Glomerular visceral epithelial cell (primary cell): Measurements from ENCODE around the gene PLD5.
"Not testable (repeated sequence)": the region's sequence is repeated elsewhere in the genome, so short reads cannot be mapped to it uniquely, and the experiment has no call there.

ENCODE experiments used
- DNase-seq: peaks from one replicate; pipeline ENCODE4 v3.0.0-alpha.2; 2016; ENCODE audit errors: extremely low spot score

Gene PLD5

GRCh38 chr1:242426271-242426905 is 98.1 kb downstream of the PLD5 start:
- no peak for DNase-seq

GRCh38 chr1:242425232-242425631 is 99.3 kb downstream of the PLD5 start:
- no peak for DNase-seq

- DNase-seq, result no peak
Observed at GRCh38 chr1:242416657-242417056, 107.8 kb downstream of the PLD5 start.

- DNase-seq, result no peak
Observed at GRCh38 chr1:242412921-242413320, 111.6 kb downstream of the PLD5 start.

GRCh38 chr1:242411901-242412300 is 112.6 kb downstream of the PLD5 start:
- no peak for DNase-seq

GRCh38 chr1:242405947-242406346 is 118.5 kb downstream of the PLD5 start:
- DNase-seq, result no peak

DNA sequence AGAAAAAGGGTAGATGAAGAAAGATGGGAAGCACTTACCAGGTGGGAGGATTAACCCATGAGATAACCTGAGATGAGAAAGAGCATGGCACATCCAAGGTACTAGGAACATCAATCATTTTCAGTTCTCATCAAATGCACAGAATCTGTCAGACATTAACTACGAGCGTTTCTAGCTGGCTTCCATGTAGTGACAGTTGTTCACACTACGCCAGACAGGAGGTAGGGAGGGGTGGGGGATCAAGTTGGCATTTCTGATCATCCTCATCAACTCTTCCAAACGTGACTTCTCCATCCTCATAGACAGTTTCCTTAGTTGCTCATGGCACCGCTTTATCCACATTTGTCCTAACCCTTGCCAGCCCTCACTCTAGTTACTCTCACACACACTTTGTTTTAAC is 120.2 kb downstream of the PLD5 start:
- DNase-seq, result no peak

DNA sequence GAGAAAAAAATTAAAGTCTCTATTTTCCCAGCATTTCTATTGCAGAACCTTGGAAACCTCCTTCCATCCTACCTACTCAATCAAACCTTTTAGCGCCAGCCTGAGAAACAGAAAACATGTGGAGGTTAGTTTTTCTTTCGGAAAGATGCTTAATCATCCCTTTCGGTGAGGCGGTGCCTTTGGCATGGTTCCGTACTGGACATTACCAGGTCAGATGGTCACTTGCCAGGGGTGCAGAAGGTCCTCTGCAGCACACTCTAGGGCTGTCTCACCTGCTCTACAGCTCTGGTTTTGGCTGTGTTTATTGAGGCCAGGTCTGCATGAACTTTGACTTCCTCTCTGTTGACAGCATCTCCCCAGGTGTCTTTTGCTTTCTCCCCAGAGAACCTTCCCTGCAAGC is 121.5 kb downstream of the PLD5 start:
- DNase-seq, result no peak

DNA sequence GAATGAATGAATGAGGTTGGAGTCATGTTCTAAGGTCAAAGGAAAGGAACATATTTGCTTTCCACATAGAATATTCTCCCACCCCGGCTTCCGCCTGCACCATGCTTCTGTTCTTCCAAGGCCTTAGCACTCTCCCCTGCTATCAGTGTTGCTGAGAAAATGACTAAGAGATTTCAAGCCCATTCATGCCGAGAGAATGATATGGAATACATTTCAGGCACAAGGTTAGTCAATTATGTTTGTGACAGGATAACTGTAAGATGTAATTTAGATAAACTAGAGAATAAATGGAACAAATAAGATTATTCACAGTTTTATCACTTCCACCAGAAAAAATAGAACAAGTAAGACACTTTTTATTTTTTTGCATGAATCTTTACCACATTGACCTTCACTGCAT is 122.6 kb downstream of the PLD5 start:
- DNase-seq, result no peak

- DNase-seq, result no peak
Observed at GRCh38 chr1:242398351-242398750, 126.1 kb downstream of the PLD5 start.

- no peak for DNase-seq
Observed at GRCh38 chr1:242391896-242392295, 132.6 kb downstream of the PLD5 start.

GRCh38 chr1:242376121-242376520 is 148.4 kb downstream of the PLD5 start:
- DNase-seq, result not testable (repeated sequence)

DNA sequence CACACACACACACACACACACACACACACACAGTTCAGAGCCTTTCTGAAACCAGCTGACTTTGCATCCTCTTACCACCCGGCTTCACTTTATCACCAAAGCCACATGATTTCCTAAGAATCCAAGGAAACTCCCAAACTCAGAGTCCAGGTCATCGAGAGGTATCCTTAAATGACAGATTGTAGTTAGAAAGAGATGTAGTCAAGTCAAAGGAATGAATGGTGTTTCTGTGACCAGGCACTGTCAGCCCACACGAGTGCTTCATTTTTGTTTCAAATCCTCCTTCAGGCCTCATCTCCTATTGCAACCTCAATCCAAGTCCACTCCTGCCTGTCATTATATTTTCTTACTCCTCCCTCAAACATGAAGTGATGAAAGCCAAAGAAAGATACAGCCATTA is 174.1 kb downstream of the PLD5 start:
- DNase-seq, result not testable (repeated sequence)

- DNase-seq, result no peak
Observed at GRCh38 chr1:242349636-242350035, 174.9 kb downstream of the PLD5 start.

GRCh38 chr1:242330865-242331264 is 193.6 kb downstream of the PLD5 start:
- not testable (repeated sequence) for DNase-seq

DNA sequence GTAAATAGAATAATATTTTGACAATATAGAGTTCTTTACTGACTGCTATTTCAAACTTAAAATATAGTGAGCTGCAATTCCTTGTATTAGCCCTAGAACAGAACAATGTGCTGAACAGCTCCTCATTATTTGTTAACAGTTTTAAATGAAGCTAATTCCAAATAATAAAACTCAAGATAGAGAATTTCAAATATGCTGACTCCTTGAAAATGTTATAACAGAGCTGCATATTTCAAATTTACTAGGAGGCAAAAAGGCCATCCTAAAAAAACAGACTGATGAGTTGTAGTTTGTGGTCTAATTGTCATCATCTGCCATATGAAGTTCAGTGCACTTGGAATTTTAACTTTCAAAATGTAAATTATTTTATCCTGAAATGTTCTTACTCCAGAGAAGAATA is 197.1 kb downstream of the PLD5 start:
- not testable (repeated sequence) for DNase-seq

GRCh38 chr1:242321981-242322380 is 202.5 kb downstream of the PLD5 start:
- not testable (repeated sequence) for DNase-seq

DNA sequence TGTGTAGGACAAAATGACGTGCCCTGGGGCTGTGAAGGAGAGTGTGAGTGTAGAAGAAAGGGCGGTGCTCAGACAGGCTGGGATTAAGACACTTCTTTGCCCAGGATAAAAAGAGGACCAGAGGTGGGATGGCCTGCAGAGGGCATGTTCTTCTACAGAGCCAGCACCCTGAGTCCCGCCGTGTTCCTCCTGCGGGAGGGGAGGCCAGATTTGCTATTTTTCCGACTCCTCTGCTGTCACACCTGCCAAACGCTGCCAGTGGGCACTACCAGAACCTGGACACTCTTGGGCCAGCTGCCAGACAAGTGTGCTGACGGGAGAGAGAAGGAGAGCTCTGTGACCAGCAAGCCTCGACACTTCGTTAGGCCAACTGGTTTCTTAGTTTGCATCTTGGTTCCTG is 206.4 kb downstream of the PLD5 start:
- DNase-seq, result no peak

DNA sequence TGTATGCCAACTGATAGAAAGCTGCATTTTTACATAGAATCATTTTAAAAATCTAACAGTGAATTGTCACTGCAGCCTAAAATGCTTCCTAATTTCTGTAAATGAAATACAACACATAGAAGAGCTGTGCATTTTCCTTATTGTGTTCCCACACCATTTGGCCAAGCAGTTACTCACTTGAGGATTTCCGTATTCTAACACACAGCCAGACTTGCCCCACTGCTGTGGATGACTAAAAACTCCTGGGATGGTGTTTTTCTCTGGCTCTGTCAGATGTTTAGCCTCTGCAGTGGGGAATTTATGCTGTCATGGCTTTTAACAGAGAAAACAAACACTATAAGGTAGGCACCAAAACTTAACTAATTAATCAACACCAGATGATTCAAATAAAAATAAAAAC is 209.6 kb downstream of the PLD5 start:
- not testable (repeated sequence) for DNase-seq

DNA sequence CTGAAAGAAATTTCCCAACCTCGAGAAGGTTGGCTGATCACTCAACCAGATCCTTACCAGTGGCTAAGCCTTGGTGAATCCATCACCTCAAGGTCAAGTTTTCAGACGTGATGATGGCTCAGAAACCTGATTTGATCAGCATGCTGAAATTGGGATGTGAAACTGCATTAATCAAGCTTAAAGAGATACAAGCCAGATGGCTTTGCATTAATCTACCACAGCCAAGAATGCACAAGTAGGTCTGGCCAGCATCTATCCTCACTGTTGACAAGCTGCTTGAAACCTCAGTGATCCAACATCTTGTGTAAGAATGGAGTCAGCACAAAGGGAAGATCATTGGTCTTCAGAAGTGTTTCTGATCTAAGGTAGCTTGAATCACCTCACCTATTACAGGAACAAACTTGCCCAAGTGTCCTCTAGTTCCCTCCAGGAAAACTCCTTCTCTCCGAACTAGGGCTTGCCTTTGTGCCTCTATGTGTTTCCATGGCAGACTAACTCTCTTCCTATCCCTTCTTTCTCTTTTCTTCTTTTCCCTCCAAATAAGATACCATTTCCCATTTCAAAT is 210.3 kb downstream of the PLD5 start:
- DNase-seq, result not testable (repeated sequence)

DNA sequence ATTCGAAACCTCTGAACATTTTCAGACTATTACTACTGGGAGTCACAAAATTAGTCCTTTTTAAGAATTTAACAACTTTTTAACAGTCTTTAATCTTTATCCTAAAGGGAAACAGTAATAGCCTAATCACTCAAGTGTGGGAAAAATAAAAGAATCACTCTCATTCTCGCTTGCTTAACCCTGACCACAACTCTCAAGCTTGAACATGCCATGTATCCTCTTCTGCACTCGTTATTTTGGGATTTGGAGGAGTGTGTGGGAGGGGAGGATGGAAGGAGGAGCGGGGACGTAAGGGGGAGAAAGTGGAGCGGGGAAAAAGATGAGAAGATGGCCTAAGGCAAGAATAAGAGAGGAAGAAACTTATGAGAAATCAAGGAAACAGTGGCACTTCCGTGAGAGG is 215.8 kb downstream of the PLD5 start:
- not testable (repeated sequence) for DNase-seq

- not testable (repeated sequence) for DNase-seq
Observed at GRCh38 chr1:242293781-242294180, 230.7 kb downstream of the PLD5 start.

DNA sequence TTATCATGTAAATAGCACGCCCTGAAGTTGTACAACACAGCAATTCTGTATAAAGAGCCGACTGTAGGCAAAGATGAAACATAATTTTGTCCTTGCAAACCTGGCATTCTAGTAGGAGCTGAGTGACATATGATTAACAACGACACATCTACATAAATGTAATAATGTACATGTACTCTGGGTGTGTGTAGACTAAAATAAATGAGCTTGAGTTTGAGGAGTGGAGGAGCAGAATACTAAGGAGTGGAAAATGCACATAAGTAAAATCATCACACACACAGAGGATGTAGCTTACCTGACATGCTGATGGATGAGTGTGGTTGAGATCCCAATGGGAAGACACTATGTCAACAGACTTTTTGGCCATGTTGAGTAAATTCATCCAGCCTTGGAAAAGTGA is 236.4 kb downstream of the PLD5 start:
- DNase-seq, result not testable (repeated sequence)
